Measurements from ENCODE around the gene ITK.

ITK gene

DNA sequence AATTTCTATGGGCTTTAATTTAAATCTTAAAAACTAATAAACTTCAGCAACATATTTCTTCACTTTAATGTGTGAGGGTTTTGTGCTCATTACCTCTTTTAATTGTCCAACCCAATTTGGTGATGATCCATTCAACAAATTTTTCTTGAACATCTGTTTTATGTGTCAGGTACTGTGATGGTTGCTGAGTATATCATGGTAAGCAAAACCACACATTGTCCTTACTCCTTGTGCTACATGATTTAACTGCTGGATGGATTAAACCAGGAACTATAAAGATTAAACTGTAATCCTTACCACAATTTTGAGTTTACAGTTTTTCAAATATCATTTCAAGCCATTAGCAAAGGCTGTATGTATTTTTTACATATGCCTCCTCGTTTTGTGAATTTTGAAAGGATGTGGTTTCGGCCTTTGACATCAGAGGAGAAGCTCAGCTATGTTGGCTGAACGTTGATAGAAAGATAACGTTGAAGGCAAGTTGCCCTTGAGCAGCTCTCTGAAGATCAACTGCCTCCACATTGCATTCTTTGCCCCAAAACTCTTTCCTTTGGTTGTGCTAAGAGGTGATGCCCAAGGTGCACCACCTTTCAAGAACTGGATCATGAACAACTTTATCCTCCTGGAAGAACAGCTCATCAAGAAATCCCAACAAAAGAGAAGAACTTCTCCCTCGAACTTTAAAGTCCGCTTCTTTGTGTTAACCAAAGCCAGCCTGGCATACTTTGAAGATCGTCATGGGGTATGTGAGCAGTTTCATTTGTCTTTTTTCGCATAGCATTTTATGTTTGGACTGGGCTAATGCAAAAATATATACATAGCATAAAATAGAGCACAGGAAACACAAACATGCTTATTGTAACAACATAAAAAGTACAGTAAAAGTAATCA lies at the start of gene ITK:
TSS of gene ITK (plus strand) at position 467 of the 891 bp plus-strand sequence. CDS start at position 605, 138 bp downstream.
- no peak for DNase-seq (ENCODE audit: low spot score)

DNA sequence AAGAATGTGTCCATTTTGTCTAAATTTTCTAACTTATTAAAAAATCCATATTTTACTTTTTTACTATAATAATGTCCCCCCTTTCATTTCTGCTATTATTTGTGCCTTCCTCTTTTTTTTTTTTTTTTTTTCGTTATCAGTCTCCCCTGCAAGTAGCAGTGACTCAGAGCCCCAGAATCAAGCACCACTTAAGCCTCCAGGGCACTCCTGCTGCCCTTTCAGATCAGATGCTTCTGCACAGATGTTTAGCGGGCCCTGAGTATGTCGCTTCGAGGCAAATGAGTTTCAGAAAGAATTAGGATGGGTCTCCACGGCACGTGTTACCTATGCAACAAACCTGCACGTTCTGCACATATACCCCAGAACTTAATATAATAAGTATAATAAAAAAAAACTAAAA lies 49.7 kb upstream of the ITK start:
- DNase-seq (ENCODE audit: low spot score): no peak

DNA sequence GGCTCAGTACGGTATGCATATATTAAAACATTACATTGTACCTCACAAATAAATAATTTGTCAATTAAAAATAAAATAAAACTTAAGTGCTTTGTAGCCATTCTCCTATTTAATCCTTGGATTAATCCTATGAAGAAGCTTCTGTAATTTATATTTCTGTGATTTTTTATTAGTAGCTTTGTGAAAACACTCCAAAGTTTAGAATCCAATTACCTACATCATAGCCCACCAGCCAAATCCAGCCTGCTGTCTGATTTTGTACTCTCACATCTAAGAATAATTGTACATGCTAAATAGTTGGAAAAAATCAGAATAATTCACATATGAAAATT lies 48.4 kb upstream of the ITK start:
- no peak for DNase-seq (ENCODE audit: low spot score)

DNA sequence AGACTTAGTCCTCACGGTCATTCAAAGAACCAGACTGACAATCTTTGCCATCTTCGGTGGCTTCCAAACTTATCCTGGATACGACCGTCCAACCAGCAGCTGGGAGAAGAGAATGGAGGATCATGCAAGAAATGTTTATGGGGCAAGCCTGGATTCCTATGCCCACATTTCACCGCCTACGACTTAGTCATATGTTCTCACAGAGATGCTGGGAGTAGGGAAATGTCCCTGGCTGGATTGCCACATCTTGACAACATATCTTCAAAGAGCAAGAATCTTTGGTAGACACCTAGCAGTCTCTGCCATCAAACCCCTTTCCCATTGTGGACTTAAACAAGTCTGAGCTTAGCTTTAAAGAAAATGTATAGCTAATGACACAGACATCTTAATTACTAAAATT lies 42.9 kb upstream of the ITK start:
- no peak for DNase-seq (ENCODE audit: low spot score)

DNA sequence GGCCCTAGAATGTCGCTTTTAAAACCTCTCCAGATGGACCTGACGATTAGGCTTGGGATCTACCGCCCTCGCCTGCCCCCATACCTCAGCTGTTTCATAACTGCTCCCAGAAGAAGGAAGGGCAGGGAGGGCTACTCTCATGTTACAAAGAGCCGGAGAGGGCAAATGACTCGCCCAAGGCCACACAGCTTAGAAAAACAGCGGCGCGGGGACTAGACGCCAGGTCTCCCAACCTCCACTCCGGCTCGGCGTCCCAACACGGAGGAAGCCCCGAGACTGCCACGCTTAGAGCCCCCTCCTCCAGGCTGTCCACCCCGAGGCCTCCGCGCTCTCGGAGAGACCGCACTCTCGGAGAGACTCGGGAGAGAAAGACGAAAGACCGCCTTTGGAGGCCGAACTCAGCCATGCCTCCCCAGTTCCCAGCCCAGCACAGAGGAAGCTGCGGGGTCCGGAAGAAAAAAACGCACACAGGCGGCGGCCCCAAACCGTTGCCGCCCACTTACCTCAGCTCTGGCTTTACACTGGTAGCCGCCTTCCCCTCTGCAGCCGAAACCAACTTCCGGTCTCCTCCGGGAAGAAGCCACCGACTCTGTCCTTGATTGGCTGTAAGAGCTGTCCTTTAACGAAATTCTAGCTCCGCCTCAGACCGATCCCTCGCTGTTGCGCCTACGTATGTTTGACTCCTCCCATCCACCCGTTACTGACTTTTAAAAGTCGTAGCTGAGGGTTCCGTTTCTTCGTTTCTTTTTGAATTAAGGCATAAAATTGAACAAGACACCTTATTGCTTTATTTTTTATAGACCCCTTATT lies 38.1 kb upstream of the ITK start, which contains the start of gene MED7:
TSS of gene MED7 (minus strand) at position 549 of the 810 bp plus-strand sequence. CDS start 3,434 bp downstream, outside the sequence.
- peak; percentile 96 for DNase-seq (ENCODE audit: low spot score)

DNA sequence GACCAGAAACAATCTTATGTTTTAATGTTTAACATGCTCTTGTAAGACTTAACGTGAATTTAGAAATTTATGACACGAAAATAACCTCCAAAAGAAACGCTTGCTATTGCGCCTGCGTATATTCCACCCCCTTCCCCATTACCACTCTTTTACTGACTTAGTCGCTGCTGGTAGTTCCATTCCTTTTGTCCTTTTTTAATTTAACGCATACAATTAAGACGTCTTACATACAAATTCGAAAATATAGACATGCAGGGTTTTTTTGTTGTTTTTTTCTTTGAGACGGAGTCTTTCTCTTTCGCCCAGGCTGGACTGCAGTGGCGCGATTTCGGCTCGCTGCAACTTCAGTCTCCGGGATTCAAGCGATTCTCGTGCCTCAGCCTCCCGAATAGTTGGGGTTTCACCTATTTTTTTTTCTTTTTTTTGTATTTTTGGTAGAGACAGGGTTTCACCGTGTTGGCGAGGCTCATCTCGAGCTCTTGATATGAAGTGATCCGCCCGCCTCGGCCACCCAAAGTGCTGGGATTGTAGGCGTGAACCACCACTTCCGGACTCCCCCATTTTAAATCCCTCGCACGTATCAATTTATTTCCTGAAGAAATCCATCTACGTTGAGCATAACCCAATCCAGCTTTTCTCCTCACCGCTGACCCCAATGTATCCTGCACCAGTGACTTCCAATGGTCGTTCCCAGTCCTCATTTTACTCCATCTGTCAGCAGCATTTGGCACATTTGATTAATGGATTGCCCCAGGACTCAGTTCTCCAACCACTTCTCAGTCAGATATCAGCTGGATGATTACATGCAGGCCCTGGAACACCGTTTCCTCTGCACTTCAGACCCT lies 37.3 kb upstream of the ITK start:
- peak; percentile 62 for DNase-seq (ENCODE audit: low spot score)

DNA sequence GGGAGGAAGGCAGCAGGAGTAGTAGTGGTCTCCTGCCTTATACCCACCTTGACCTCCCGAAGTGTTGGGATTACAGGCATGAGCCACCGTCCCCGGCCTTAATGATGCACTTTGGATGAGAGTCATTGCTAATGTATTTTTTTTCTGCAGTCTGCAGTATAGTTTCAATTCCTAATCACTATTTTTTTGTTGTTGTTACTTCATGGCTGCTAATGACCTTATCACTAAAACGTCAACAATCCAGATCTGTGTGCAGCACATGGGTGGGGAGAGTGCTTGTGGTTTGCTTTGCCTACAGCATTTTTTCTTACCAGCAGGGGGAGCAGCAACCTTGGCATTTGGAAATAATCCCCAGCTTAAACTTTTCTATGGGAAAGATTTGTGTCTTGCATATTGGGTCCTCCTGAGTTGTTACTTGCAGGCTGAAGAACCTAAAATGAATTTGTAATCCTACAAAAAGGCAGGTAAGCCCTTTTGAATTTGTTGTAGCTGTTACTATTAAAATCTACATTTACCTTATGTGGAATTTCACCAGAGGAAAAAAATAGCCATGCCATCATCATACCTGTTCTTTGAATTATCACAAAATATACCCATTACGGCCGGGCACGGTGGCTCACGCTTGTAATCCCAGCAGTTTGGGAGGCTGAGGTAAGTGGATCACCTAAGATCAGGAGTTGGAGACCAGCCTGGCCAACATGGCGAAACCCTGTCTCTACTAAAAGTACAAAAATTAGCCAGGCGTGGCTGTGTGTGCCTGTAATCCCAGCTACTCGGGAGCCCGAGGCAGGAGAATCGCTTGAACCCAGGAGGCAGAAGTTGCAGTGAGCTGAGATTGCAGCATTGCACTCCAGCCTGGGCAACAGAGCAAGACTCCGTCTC lies 31.7 kb upstream of the ITK start:
- peak; percentile 68 for DNase-seq (ENCODE audit: low spot score)

DNA sequence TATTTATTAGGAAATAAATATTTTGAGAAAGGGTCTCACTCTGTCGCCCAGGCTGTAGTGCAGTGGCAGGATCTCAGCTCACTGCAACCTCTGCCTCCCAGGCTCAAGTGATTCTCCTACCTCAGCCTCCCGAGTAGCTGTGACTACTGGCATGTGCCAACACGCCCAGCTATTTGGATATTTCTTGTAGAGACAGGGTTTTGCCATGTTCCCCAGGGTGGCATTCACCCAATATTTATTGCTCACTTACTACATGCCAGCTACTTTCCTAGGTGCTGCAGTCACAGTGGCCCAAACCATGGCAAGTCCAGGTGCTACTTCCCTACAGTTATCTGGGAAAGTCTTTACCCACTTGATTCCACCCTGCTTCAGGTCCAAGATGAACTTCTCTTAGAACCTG lies 29.6 kb upstream of the ITK start:
- DNase-seq (ENCODE audit: low spot score): no peak

DNA sequence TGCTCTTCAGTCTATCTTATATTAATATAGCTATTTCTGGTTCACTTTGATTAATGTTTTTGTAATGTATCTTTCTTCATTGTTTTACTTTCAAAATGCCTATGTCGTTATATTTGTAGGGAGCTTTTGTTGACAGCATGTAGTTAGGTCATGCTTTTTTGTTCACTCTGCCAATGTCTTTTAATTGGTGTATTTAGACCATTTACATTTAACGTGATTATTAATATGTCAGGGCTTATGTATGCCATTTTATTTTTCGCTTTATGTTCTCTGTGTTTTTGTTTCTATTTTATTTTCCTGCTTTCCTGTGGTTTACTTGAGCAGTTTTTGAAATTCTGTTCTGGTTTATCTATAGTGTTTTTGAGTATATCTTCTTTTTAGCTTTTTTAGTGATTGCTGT lies 25.3 kb upstream of the ITK start:
- DNase-seq (ENCODE audit: low spot score): no peak

DNA sequence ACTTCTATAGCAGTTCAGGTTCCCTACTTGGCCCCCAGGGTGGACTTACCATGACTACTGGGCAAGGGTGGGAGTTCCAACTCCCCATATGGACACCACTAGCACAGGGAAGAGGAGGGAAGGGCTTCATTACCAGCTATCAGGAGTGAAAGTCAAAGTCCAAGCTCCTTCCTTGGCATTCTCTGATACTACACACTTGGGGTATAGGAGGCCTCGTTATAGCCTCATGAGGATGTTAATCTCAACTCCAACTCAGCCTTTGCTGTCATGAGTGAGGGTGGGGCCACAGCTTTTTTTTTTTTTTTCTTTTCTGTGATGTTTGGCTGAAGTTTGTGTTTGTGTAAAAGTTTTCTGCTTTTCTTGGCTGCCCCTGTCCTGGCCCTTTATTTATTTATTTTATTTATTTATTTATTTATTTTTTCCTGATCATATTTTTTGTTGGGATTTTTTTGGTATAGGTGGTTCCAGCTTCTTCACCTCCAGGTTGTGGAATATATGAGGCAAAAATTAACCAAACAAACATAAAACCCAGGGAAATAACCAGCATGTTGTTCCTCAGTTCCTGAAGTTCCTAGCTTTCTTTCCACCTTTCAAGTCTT lies 23.2 kb upstream of the ITK start:
- DNase-seq (ENCODE audit: low spot score): no peak

DNA sequence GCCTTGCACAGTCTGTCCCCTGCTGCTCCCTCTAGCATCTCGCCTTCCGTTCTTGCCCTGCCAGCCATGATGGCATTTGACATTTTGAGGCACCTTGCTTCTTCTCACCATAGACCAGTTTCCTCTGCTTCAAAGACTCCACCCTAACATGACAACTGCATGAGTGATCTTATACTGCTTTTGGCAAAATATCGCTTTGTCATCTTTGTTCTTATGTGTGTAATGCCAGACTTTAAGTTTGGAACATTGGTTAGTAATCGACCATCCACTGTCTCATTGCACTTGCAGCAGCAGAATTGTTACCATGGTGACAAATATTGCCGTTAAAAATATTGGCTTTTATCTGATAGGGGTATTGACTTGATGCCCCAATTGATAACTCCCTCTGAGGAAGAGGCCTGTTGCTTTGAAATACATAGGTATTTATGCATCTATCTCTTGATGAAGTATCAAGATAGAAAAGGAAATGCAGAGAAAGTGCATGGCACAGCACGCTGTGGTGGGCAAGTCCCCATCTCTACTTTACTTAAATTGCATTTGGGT lies 21.4 kb upstream of the ITK start:
- no peak for DNase-seq (ENCODE audit: low spot score)

DNA sequence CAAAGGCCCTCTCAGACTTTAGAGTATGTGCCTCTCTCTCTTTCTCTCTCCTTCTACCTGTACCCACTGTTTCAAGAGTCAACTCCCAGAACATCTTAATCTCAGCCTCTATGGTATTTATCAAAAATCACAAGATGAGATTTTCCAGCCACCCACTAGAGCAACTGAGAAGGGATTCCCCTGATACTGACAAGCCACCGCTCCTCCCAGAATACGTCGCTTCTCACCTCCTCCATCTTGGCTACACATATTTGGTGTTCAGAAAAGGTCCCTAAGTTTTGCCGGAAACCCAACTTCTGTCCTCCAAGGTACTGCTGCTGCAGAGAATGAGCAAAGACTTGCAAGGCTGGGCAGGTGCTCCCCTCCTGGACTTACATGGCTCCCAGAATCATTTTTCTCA lies 20.6 kb upstream of the ITK start:
- DNase-seq (ENCODE audit: low spot score): no peak

DNA sequence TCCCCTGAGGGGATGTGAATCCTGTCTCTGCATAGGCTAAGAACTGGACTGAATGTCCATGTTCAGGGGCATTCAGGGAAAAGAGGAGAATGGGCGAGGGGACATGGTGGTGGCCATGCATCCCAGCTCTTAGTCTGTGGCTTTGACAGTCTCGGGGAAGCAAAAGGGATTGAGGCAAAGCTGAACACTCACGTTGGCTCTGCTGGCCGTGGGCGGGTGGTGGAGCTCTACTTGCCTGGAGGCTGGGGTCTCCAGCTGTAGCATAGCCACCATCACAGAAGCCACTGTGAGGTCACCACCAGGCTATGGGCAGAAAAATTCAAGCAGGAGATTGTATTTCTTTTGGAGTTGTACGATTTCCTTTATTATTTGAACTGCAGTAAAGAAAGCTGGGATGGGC lies 18.6 kb upstream of the ITK start:
- no peak for DNase-seq (ENCODE audit: low spot score)

DNA sequence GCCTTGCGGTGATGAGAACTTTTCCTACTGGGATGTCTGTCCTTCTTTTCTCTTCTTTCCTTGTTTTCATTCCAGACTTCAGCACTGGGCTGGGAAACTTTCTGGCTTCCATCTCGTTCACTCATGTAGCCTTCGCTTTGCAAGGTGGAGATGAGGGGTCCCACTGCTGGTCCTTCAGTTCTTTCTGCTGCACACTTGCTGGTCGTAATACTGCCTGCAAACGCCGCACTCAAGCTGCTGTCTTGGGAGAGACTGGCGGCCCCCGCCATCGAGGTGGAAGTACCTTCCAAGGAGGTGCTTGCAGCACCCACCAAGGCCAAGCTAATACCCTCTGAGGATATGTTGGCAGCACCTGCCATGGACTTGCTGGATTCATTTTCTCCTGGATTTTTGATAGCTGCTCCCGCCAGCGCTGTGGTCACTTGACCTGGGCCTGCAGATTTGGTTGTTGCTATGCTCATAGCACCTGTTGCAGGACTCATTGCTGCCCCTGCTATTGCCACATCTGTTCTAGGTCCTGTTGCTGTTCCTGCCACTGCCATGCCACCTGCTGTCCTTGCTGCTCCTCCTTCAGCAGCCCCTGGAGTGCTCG lies 17.6 kb upstream of the ITK start:
- no peak for DNase-seq (ENCODE audit: low spot score)

DNA sequence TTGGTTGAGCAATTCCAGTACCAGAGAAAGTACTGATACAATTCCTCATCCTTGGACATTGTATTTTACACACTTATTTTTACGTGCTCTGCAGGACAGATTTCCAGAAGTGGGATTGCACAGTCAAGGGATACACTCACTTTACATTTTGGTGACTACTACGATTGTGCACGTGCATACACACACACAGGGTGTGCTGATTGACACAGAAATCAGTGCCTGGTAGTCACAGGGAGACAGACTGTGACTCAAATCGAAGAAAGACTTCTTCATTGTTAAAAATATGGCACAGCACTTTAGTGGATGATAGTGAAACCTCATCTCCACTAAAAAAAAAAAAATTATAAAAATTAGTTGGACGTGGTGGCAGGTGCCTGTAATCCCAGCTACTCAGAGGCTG lies 16.1 kb upstream of the ITK start:
- DNase-seq (ENCODE audit: low spot score): no peak

DNA sequence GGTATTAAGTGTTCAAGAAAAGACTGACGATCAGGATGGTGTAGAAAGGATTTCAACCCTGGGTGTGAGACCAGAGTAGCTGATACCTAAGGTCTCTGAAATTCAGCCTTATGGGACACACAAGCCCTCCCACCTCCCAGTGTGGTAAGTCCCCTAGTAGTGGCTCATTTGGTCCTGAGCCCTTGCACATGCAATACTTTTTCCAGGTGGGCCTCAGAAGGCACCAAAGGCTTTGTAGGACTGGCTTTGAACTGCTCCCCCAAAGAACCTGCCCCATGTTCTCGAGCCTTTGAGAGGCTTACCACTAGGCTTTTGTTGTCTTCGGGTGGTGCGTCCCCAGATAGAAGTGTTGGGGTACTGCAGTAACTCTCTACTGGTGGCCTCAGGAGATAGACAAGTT lies 15.4 kb upstream of the ITK start:
- no peak for DNase-seq (ENCODE audit: low spot score)

DNA sequence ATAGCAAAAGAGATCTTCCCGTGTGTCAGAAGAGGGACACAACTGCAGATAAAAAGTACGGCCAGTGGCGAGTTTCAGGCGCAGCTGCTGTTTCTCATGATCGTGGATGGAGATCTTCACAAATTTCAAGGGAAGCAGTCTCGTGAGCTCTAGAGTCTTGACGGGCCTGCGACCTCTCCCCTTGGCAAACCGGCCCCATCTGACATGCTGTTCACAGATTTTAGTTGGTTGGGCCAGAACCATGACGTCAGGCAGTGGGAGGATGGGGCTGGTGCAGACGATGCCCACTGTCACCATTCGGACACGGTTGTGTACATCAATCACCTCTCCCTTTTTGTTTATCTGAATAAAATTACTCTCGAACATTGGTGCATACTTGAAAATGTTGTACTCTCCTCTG lies 15.0 kb upstream of the ITK start:
- no peak for DNase-seq (ENCODE audit: low spot score)

DNA sequence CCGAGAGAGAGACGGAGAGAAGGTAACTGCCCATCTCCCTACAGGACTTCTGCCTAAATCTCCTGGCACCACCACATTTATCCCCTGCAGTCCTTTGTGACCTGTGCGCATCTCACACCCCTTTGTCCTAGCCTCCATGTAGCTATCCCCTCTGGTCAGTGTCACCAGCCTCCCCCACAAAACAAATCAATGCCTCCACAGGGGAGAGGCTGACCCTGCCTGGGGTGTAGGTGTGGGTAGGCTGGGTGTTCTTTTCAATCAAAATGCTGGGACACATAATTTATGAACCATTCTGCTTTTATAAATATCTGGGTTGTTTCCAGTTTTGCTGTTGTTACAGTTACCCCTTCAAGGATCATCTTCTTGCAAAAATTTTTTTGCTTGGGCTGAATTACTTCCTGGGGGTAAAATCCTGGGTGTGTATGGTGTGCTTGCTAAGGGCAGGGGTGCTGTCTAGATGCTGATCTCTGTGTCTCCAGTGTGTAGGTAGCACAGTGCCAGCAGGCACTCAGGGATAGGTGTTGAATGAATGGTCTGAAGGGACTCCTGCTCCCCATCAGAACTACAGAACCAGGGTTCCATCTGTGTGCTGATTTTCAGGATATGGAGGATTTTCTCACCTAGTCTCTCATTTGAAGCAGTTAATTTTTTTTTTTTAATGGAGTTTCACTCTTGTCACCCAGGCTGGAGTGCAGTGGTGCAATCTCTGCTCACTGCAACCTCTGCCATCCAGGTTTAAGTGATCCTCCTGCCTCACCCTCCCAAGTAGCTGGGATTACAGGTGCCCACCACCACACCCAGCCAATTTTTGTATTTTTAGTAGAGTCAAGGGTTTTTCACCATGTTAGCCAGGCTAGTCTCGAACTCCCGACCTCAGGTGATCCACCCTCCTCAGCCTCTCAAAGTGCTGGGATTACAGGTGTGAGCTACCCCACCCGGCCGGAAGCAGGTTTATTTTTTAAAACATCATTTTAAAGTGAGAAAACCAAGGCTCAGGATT lies 14.1 kb upstream of the ITK start, which contains the start of gene GARIN3:
TSS of gene GARIN3 (minus strand) at position 51 of the 1,000 bp plus-strand sequence. CDS start 96 bp downstream, outside the sequence.
- DNase-seq (ENCODE audit: low spot score): no peak

DNA sequence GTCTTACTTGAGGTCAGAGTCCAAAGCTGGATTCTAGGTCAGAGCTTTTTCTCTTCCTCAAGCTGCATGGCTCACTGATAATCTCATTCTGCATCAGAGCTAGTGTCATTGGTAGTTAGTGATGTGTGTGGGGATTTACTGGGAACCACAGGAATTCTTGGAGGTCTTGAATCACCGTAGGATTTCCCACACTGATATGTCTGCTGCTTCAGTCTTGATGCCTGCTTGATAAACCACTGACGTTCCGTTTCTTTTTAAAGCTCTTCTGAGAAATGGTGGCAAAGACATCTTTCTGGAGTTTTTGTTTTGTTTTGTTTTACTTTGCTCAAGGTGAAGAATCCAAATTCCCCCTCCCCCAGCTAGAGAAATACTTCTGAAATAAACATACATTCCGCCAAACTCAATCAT lies 13.4 kb upstream of the ITK start:
- DNase-seq (ENCODE audit: low spot score): peak; percentile 40

Data from AG08396 (cell line).